Esophagus squamous epithelium (tissue), 4 donors: ENCODE data around the gene COQ10B.

Experiments used
- POLR2A ChIP-seq, 4 donors: fragments of 450-650 bp; IDR thresholded peaks; one replicate each; pipeline ENCODE4 v1.6.1; 2017; ENCODE audit warnings: antibody characterized with exemption in 4 of 4, mild to moderate bottlenecking in 4 of 4, moderate library complexity in 3 of 4
- TF ChIP-seq, protein P1 (sequence below), 6 experiments: fragments of 450-650 bp in 4 of 6; fragments of 200-600 bp in 2 of 6; sonication (generic) in 2 of 6; IDR thresholded peaks; one replicate each; pipeline ENCODE4 v1.5.1; 2016 to 2019; ENCODE audit warnings: antibody characterized with exemption in 6 of 6, mild to moderate bottlenecking in 4 of 6, moderate library complexity in 4 of 6

DNA sequence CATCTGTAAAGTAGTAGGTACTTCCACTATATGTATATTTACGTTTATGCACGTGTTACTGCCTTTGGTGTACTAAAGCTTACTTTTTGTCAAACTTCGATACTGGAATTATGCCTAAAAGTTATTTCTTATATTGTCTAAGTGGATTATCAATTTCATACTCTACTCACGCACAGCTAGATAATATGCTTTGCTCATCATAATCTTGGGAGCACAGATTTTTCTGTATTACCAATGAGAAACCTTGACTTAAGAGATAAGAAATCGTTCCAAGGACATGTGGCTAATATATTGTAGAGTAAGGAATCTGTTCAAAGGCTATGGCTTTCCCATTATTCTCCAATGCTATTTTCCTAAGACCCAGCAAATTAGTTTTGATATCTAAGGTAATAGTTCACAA is 53.3 kb downstream of the COQ10B start:
- TF ChIP-seq, protein P1, sequence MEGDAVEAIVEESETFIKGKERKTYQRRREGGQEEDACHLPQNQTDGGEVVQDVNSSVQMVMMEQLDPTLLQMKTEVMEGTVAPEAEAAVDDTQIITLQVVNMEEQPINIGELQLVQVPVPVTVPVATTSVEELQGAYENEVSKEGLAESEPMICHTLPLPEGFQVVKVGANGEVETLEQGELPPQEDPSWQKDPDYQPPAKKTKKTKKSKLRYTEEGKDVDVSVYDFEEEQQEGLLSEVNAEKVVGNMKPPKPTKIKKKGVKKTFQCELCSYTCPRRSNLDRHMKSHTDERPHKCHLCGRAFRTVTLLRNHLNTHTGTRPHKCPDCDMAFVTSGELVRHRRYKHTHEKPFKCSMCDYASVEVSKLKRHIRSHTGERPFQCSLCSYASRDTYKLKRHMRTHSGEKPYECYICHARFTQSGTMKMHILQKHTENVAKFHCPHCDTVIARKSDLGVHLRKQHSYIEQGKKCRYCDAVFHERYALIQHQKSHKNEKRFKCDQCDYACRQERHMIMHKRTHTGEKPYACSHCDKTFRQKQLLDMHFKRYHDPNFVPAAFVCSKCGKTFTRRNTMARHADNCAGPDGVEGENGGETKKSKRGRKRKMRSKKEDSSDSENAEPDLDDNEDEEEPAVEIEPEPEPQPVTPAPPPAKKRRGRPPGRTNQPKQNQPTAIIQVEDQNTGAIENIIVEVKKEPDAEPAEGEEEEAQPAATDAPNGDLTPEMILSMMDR (IDR thresholded peaks at IDR 0.05), result no peak
- TF ChIP-seq POLR2A (IDR thresholded peaks at IDR 0.05), result no peak
